ENCODE data around the gene RIT1.

Gene RIT1

DNA sequence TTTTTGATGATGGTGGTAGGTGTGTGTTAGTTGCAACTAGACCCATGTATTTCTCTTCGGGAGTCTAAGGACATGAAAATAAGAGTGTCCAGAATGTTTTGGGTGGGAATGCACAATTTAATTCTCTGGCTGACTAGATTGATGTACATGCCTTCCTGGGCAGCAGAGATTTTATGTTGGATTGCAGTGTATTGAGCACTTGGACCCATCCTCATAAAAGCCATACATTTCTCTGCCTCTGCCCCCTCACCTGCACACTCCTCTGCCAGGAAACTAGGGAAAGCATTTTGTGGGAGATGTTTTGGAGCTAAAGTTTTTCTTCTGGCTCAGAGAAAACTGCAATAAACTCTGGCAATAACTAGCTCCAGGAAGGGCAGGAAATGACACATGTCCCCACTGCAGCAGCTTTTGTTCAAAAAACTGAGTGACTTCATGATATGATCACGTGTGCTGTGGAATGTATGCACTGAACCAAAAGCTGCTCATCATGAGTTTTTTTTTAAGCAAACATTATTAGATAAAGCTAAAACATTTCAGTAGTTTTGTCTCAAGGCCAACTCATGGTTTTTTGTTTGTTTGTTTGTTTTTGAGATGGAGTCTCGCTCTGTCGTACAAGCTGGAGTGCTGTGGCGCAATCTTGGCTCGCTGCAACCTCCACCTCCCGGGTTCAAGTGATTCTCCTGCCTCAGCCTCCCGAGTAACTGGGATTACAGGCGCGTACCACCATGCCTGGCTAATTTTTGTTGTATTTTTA is 17.6 kb downstream of the RIT1 start:
- DNase-seq (ENCODE audit: low spot score in 2 of 2) (no peak), ATAC-seq (ENCODE audit: low read depth) (no peak)

GRCh38 chr1:155892796-155893195 is 18.4 kb downstream of the RIT1 start:
- no peaks in the 10 kb centered on the region for H3K4me1 Mint-ChIP-seq
- H3K36me3 Mint-ChIP-seq, result peaks cover 1% of the 10 kb centered on the region
- no peak for DNase-seq (ENCODE audit: low spot score in 2 of 2)
- ATAC-seq (ENCODE audit: low read depth), result no peak
- H3K27ac Mint-ChIP-seq, result no peak overlapping the region
- H3K27me3 Mint-ChIP-seq, result no peaks in the 10 kb centered on the region
- H3K9me3 Mint-ChIP-seq, result no peaks in the 10 kb centered on the region
- no peak overlapping the region for H3K4me3 Mint-ChIP-seq

More for the DNA sequence above, 17.6 kb downstream of the RIT1 start:
- H3K9me3 Mint-ChIP-seq, result no peaks in the 10 kb centered on the region
- no peak overlapping the region for H3K4me3 Mint-ChIP-seq
- no peak overlapping the region for H3K27ac Mint-ChIP-seq
- no peaks in the 10 kb centered on the region for H3K27me3 Mint-ChIP-seq
- peaks cover 1% of the 10 kb centered on the region for H3K36me3 Mint-ChIP-seq
- H3K4me1 Mint-ChIP-seq, result no peaks in the 10 kb centered on the region

DNA sequence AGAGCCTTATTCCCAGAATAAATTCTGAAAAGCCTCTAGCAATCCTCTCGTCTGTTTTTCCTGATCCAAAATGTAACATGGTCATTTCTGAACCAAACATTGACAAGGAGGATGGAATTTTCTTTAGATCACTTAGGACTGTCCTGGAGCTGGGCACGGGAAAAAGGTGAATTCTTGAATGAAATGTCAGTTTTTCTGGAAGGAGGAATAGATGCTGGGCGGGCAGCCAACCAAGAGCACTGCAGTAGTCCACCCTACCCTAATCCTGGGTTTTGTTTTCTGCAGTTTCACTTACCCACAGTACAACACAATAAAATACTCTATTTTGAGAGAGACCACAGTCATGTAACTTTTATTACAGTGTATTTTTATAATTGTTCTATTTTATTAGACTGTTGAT is 20.9 kb downstream of the RIT1 start:
- H3K4me1 Mint-ChIP-seq, result no peaks in the 10 kb centered on the region
- no peaks in the 10 kb centered on the region for H3K36me3 Mint-ChIP-seq
- H3K27ac Mint-ChIP-seq, result no peak overlapping the region
- H3K4me3 Mint-ChIP-seq, result no peak overlapping the region
- ATAC-seq (ENCODE audit: low read depth) (no peak), DNase-seq (ENCODE audit: low spot score in 2 of 2) (no peak)
- H3K9me3 Mint-ChIP-seq, result no peaks in the 10 kb centered on the region
- no peaks in the 10 kb centered on the region for H3K27me3 Mint-ChIP-seq

DNA sequence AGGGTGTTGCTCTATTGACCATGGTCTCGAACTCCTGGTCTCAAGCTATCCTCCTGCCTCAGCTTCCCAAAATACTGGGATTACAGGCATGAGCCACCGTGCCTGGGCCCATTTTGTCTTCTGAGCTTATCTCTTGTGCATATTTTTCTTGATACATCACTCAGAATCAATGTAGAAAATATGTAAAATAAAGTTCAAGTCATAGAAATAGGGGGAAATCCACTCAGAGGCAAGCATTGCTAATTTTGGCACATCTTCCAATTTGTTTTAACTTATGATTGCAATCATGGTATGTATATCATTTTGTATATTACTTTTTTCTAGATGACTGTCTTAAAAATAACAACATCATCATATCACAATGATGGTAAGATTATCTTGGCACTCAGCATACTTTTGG is 21.6 kb downstream of the RIT1 start:
- Mint-ChIP-seq H3K36me3 (no peaks in the 10 kb centered on the region), H3K27me3 (no peaks in the 10 kb centered on the region), H3K9me3 (no peaks in the 10 kb centered on the region), H3K27ac (no peak overlapping the region), H3K4me3 (no peak overlapping the region), H3K4me1 (no peaks in the 10 kb centered on the region)
- no peak for ATAC-seq (ENCODE audit: low read depth)
- no peak for DNase-seq (ENCODE audit: low spot score in 2 of 2)

DNA sequence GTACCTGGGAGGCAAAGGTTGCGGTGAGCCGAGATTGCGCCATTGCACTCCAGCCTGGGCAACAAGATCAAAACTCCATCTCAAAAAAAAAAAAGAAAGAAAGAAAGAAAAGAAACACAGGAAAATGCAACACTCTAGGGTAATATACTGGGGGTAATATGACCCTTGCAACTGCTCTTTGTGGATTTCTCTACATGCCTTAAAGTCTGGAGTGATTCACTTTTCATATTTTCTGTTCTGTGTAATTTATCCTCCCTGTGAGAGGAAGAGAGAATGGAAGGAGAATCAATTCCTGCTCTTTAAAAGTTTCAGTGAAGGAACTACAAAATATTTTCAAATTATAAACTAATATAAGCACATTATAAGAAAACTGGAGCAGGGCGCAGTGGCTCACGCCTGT is 22.7 kb downstream of the RIT1 start:
- no peaks in the 10 kb centered on the region for H3K4me1 Mint-ChIP-seq
- H3K9me3 Mint-ChIP-seq, result no peaks in the 10 kb centered on the region
- no peaks in the 10 kb centered on the region for H3K27me3 Mint-ChIP-seq
- ATAC-seq (ENCODE audit: low read depth) (no peak), DNase-seq (ENCODE audit: low spot score in 2 of 2) (no peak)
- H3K27ac Mint-ChIP-seq, result no peak overlapping the region
- no peaks in the 10 kb centered on the region for H3K36me3 Mint-ChIP-seq
- H3K4me3 Mint-ChIP-seq, result no peak overlapping the region

DNA sequence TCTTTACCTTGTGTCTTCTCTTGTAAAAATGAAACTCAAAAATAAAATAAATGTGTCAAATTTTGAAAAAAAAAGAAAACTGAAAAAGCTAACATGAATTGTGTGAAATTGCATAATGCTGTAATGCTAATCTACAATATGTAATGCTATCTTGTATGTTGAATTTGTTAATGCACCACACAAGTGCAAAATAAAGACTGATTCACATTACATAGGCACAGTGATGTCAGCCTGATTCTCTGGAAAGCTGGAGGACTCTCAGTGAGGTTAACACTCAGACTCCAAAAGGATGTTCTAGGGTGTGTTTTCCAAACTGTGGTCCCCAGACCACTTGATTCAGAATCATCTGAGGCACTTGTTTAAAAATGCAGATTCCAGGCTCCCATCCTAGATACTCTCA is 26.2 kb downstream of the RIT1 start:
- no peak for ATAC-seq (ENCODE audit: low read depth)
- Mint-ChIP-seq H3K27me3 (no peaks in the 10 kb centered on the region), H3K4me3 (no peak overlapping the region), H3K27ac (no peak overlapping the region), H3K36me3 (no peaks in the 10 kb centered on the region), H3K9me3 (no peaks in the 10 kb centered on the region), H3K4me1 (no peaks in the 10 kb centered on the region)
- DNase-seq (ENCODE audit: low spot score in 2 of 2), result no peak

GRCh38 chr1:155884031-155884960 is 26.9 kb downstream of the RIT1 start:
- Mint-ChIP-seq H3K4me3 (no peak overlapping the region), H3K36me3 (no peaks in the 10 kb centered on the region), H3K27me3 (no peaks in the 10 kb centered on the region), H3K9me3 (no peaks in the 10 kb centered on the region), H3K27ac (no peak overlapping the region), H3K4me1 (no peaks in the 10 kb centered on the region)
- no peak for ATAC-seq (ENCODE audit: low read depth)
- DNase-seq (ENCODE audit: low spot score in 2 of 2), result no peak

GRCh38 chr1:155882766-155883165 is 28.4 kb downstream of the RIT1 start:
- ATAC-seq (ENCODE audit: low read depth), result no peak
- DNase-seq (ENCODE audit: low spot score in 2 of 2), result no peak
- Mint-ChIP-seq H3K9me3 (no peaks in the 10 kb centered on the region), H3K27me3 (no peaks in the 10 kb centered on the region), H3K36me3 (no peaks in the 10 kb centered on the region), H3K4me3 (no peak overlapping the region), H3K27ac (no peak overlapping the region), H3K4me1 (no peaks in the 10 kb centered on the region)

- no peaks in the 10 kb centered on the region for H3K27me3 Mint-ChIP-seq
These were observed 28.9 kb downstream of the RIT1 start for GRCh38 chr1:155882235-155882634.

GRCh38 chr1:155880950-155881349 is 30.2 kb downstream of the RIT1 start:
- no peak for DNase-seq (ENCODE audit: low spot score in 2 of 2)
- no peak for ATAC-seq (ENCODE audit: low read depth)
- H3K4me1 Mint-ChIP-seq, result no peaks in the 10 kb centered on the region
- no peaks in the 10 kb centered on the region for H3K9me3 Mint-ChIP-seq
- H3K27me3 Mint-ChIP-seq, result no peaks in the 10 kb centered on the region
- no peak overlapping the region for H3K27ac Mint-ChIP-seq
- no peaks in the 10 kb centered on the region for H3K36me3 Mint-ChIP-seq
- no peak overlapping the region for H3K4me3 Mint-ChIP-seq

More at GRCh38 chr1:155882235-155882634, 28.9 kb downstream of the RIT1 start:
- DNase-seq (ENCODE audit: low spot score in 2 of 2), result no peak
- H3K4me1 Mint-ChIP-seq, result no peaks in the 10 kb centered on the region
- no peak overlapping the region for H3K4me3 Mint-ChIP-seq
- H3K36me3 Mint-ChIP-seq, result no peaks in the 10 kb centered on the region
- H3K27ac Mint-ChIP-seq, result no peak overlapping the region
- H3K9me3 Mint-ChIP-seq, result no peaks in the 10 kb centered on the region
- peak; percentile 83 for ATAC-seq (ENCODE audit: low read depth)

- H3K9me3 Mint-ChIP-seq, result no peaks in the 10 kb centered on the region
- H3K27me3 Mint-ChIP-seq, result no peaks in the 10 kb centered on the region
- H3K4me1 Mint-ChIP-seq, result no peaks in the 10 kb centered on the region
- H3K36me3 Mint-ChIP-seq, result no peaks in the 10 kb centered on the region
- DNase-seq (ENCODE audit: low spot score in 2 of 2) (no peak), ATAC-seq (ENCODE audit: low read depth) (no peak)
- no peak overlapping the region for H3K4me3 Mint-ChIP-seq
- H3K27ac Mint-ChIP-seq, result no peak overlapping the region
These were observed 30.9 kb downstream of the RIT1 start for GRCh38 chr1:155880251-155880650.

GRCh38 chr1:155877945-155878344 is 33.2 kb downstream of the RIT1 start:
- H3K4me1 Mint-ChIP-seq, result no peaks in the 10 kb centered on the region
- H3K27me3 Mint-ChIP-seq, result no peaks in the 10 kb centered on the region
- no peaks in the 10 kb centered on the region for H3K36me3 Mint-ChIP-seq
- ATAC-seq (ENCODE audit: low read depth) (no peak), DNase-seq (ENCODE audit: low spot score in 2 of 2) (no peak)
- H3K4me3 Mint-ChIP-seq, result no peak overlapping the region
- H3K27ac Mint-ChIP-seq, result no peak overlapping the region
- no peaks in the 10 kb centered on the region for H3K9me3 Mint-ChIP-seq

- H3K4me3 Mint-ChIP-seq, result no peak overlapping the region
- no peaks in the 10 kb centered on the region for H3K36me3 Mint-ChIP-seq
- H3K27me3 Mint-ChIP-seq, result no peaks in the 10 kb centered on the region
- no peaks in the 10 kb centered on the region for H3K9me3 Mint-ChIP-seq
- no peaks in the 10 kb centered on the region for H3K4me1 Mint-ChIP-seq
- no peak overlapping the region for H3K27ac Mint-ChIP-seq
- no peak for DNase-seq (ENCODE audit: low spot score in 2 of 2)
- no peak for ATAC-seq (ENCODE audit: low read depth)
These were observed 37.3 kb downstream of the RIT1 start for GRCh38 chr1:155873860-155874259.

- Mint-ChIP-seq H3K4me1 (no peaks in the 10 kb centered on the region), H3K9me3 (no peaks in the 10 kb centered on the region), H3K27ac (no peak overlapping the region), H3K36me3 (no peaks in the 10 kb centered on the region), H3K4me3 (no peak overlapping the region), H3K27me3 (no peaks in the 10 kb centered on the region)
- no peak for DNase-seq (ENCODE audit: low spot score in 2 of 2)
- ATAC-seq (ENCODE audit: low read depth), result no peak
These were observed 38.6 kb downstream of the RIT1 start for GRCh38 chr1:155872527-155872926.

Measured in memory B cell (primary cell).